ENCODE data around the gene ATP6V1E1. TPM values are rescaled to one million over a fixed set of nuclear protein-coding genes. Genes with fewer than 3 reads are reported as not detected.
"Not testable (repeated sequence)": the region's sequence is repeated elsewhere in the genome, so short reads cannot be mapped to it uniquely, and the experiment has no call there.

The ATP6V1E1 gene
- polyA plus RNA-seq, 1 experiment, result 198 TPM

GRCh38 chr22:17639247-17639741 lies 10.7 kb upstream of the ATP6V1E1 start:
- H3K27ac ChIP-seq (ENCODE audit: low read depth, low read length), result peak overlapping the region; percentile 99
- H3K9me3 ChIP-seq (ENCODE audit: control insufficient read depth, insufficient read depth, low read length), result no peaks in the 10 kb centered on the region; the same call in none of the 2 replicates
- DNase-seq (ENCODE audit: low read depth, low spot score), result peak; percentile 30
- H3K4me3 ChIP-seq (ENCODE audit: low read depth, low read length), result peak overlapping the region; percentile 88
- ChIA-PET POLR2A (interaction anchor here (0.5 to 1.1 kb wide), 6 partner anchors 11 to 88 kb away, joined by 3 to 9 read pairs (median 3); partner anchors contain the start of gene ATP6V1E1), CTCF (interaction anchor here (0.6 to 0.8 kb wide), 3 partner anchors 13 to 100 kb away, joined by 3 to 9 read pairs (median 3); no protein-coding TSS in a partner anchor)
- H3K27me3 ChIP-seq (ENCODE audit: control insufficient read depth, insufficient read depth, low read length), result no peaks in the 10 kb centered on the region
- no peak for TF ChIP-seq CTCF (IDR thresholded peaks at IDR 0.05; ENCODE audit: low read depth, low read length)

GRCh38 chr22:17638432-17639246 lies 10.1 kb upstream of the ATP6V1E1 start, which contains the start of gene BCL2L13:
TSS of gene BCL2L13 (plus strand) at chr22:17638757. CDS start at chr22:17655712, 16,955 bp downstream.
- H3K9me3 ChIP-seq (ENCODE audit: control insufficient read depth, insufficient read depth, low read length), result no peaks in the 10 kb centered on the region; the same call in none of the 2 replicates
- CTCF ChIA-PET, result interaction anchor here (0.8 kb wide), 2 partner anchors 80 to 101 kb away, joined by 3 read pairs; no protein-coding TSS in a partner anchor

GRCh38 chr22:17638182-17638431 lies 9.6 kb upstream of the ATP6V1E1 start:
- POLR2A ChIA-PET, result no interaction called here
- Histone ChIP-seq H3K4me3 (ENCODE audit: low read depth, low read length) (peak overlapping the region; percentile 88), H3K9me3 (ENCODE audit: control insufficient read depth, insufficient read depth, low read length) (no peaks in the 10 kb centered on the region; the same call in none of the 2 replicates), H3K27me3 (ENCODE audit: control insufficient read depth, insufficient read depth, low read length) (no peaks in the 10 kb centered on the region), H3K27ac (ENCODE audit: low read depth, low read length) (peak overlapping the region; percentile 99)
- no peak for DNase-seq (ENCODE audit: low read depth, low spot score)
- CTCF ChIA-PET, result no interaction called here
- peak; percentile 11; the same call in 1 of the 2 replicates for TF ChIP-seq CTCF (IDR thresholded peaks at IDR 0.05; ENCODE audit: low read depth, low read length)

More at GRCh38 chr22:17638432-17639246, 10.1 kb upstream of the ATP6V1E1 start, which contains the start of gene BCL2L13:
- DNase-seq (ENCODE audit: low read depth, low spot score), result peak; percentile 70
- Histone ChIP-seq H3K4me3 (ENCODE audit: low read depth, low read length) (peak within 1 kb of the TSS; percentile 88), H3K27ac (ENCODE audit: low read depth, low read length) (peak within 1 kb of the TSS; percentile 99), H3K27me3 (ENCODE audit: control insufficient read depth, insufficient read depth, low read length) (no peaks in the 10 kb centered on the region)
- no peak for TF ChIP-seq CTCF (IDR thresholded peaks at IDR 0.05; ENCODE audit: low read depth, low read length)
- POLR2A ChIA-PET, result interaction anchor here (0.8 to 1.1 kb wide), 4 partner anchors 10 to 88 kb away, joined by 3 read pairs; partner anchors contain the start of gene ATP6V1E1

GRCh38 chr22:17637490-17638181 lies 9.1 kb upstream of the ATP6V1E1 start:
- Histone ChIP-seq H3K9me3 (ENCODE audit: control insufficient read depth, insufficient read depth, low read length) (no peaks in the 10 kb centered on the region; the same call in none of the 2 replicates), H3K27me3 (ENCODE audit: control insufficient read depth, insufficient read depth, low read length) (no peaks in the 10 kb centered on the region), H3K4me3 (ENCODE audit: low read depth, low read length) (peak overlapping the region; percentile 88), H3K27ac (ENCODE audit: low read depth, low read length) (peak overlapping the region; percentile 99)
- CTCF ChIA-PET, result no interaction called here
- TF ChIP-seq CTCF (IDR thresholded peaks at IDR 0.05; ENCODE audit: low read depth, low read length), result no peak
- POLR2A ChIA-PET, result no interaction called here
- DNase-seq (ENCODE audit: low read depth, low spot score), result no peak

GRCh38 chr22:17636850-17637249 lies 8.3 kb upstream of the ATP6V1E1 start:
- DNase-seq (ENCODE audit: low read depth, low spot score); H3K4me3 ChIP-seq (ENCODE audit: low read depth, low read length); H3K9me3 ChIP-seq (ENCODE audit: control insufficient read depth, insufficient read depth, low read length); H3K27ac ChIP-seq (ENCODE audit: low read depth, low read length); POLR2A ChIA-PET; H3K27me3 ChIP-seq (ENCODE audit: control insufficient read depth, insufficient read depth, low read length); CTCF ChIA-PET: not testable (repeated sequence)
